ENCODE data around the gene TUBB. TPM values are rescaled to one million over a fixed set of nuclear protein-coding genes. Genes with fewer than 3 reads are reported as not detected.
A peak's percentile ranks its signal among the peaks of the same experiment; 100 is the strongest.

The TUBB gene
- total and polyA plus RNA-seq, 2 of the 8 experiments (the other 6 are each of a cell fraction or from before 2014, with no cell fraction given), result 1,880 to 3,022 TPM

DNA sequence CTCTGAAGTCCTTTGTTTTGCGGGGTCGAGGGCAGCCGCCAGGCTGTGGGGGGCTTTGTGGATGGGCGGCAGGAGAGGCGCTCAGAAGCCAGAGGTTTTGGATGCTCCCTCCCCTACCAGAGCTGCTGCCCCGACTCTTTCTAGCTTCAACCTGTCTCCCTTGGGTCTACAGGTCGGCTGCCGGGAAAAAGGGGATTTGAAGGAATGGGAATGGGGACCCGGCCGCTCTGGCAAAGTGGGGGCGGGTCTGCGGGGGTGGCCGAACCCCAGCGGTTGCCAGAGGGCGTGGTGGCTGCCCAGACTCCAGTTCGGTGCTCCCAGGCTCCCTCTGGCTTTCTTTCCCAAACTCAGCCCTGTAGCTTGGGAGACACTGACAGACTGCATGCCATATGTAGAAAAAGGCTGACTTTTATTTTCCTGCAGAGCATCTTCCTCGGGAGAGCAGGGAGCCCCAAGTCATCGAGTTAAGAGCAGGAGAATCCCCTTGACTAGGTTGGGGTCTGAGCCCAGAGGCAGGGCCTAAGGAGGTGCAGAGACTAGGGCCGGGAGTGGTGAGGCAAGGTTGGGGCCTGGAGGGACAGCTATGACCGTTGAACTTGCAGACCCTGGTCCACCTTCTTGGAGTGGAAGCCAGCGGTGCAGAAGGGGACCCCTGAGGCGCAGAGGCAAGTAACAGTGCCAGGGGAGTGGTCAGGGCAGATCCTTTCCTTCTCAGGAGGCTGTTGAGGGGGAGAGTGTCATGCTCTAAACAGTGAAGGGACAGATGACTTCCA lies 32.3 kb upstream of the TUBB start (continued):
- TF ChIP-seq, protein P1, sequence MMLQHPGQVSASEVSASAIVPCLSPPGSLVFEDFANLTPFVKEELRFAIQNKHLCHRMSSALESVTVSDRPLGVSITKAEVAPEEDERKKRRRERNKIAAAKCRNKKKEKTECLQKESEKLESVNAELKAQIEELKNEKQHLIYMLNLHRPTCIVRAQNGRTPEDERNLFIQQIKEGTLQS (IDR thresholded peaks at IDR 0.05; ENCODE audit: insufficient read depth, low read depth, low read length), result no peak
- TF ChIP-seq JUN (IDR thresholded peaks at IDR 0.05; ENCODE audit: low read depth, low read length) (no peak), CBX5 (IDR thresholded peaks at IDR 0.05; ENCODE audit: low read depth, low read length) (no peak), TAF1 (IDR thresholded peaks at IDR 0.05; ENCODE audit: low read depth, low read length) (no peak), RFX5 (IDR thresholded peaks at IDR 0.05; ENCODE audit: borderline replicate concordance, low read depth, low read length) (no peak), RXRA (IDR thresholded peaks at IDR 0.05; ENCODE audit: insufficient read depth, low read depth, low read length) (no peak), GTF2F1 (IDR thresholded peaks at IDR 0.05; ENCODE audit: borderline replicate concordance, low read depth, low read length) (no peak), POLR2AphosphoS5 (IDR thresholded peaks at IDR 0.05; ENCODE audit: low read depth, low read length) (no peak), JUND (IDR thresholded peaks at IDR 0.05; ENCODE audit: low read length) (no peak), EZH2 (IDR thresholded peaks at IDR 0.05; ENCODE audit: low read depth, low read length, severe bottlenecking) (no peak), EGR1 (IDR thresholded peaks at IDR 0.05; ENCODE audit: borderline replicate concordance, low read depth, low read length) (peak; percentile 60; the same call in 1 of the 2 replicates), SIX5 (IDR thresholded peaks at IDR 0.05; ENCODE audit: low read depth, low read length) (no peak), NRF1 (IDR thresholded peaks at IDR 0.05; ENCODE audit: low read depth, low read length) (no peak), TCF12 (IDR thresholded peaks at IDR 0.05; ENCODE audit: low read depth, low read length) (no peak), ASH2L (IDR thresholded peaks at IDR 0.05; ENCODE audit: low read length) (peak; percentile 7), CHD2 (IDR thresholded peaks at IDR 0.05; ENCODE audit: low read length) (no peak), CHD1 (IDR thresholded peaks at IDR 0.05; ENCODE audit: low read depth, low read length) (no peak), FOSL1 (IDR thresholded peaks at IDR 0.05; ENCODE audit: insufficient read depth, low read depth, low read length) (no peak)
- TF ChIP-seq, protein P2, sequence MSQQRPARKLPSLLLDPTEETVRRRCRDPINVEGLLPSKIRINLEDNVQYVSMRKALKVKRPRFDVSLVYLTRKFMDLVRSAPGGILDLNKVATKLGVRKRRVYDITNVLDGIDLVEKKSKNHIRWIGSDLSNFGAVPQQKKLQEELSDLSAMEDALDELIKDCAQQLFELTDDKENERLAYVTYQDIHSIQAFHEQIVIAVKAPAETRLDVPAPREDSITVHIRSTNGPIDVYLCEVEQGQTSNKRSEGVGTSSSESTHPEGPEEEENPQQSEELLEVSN (IDR thresholded peaks at IDR 0.05), result no peak
- TF ChIP-seq, protein P3, sequence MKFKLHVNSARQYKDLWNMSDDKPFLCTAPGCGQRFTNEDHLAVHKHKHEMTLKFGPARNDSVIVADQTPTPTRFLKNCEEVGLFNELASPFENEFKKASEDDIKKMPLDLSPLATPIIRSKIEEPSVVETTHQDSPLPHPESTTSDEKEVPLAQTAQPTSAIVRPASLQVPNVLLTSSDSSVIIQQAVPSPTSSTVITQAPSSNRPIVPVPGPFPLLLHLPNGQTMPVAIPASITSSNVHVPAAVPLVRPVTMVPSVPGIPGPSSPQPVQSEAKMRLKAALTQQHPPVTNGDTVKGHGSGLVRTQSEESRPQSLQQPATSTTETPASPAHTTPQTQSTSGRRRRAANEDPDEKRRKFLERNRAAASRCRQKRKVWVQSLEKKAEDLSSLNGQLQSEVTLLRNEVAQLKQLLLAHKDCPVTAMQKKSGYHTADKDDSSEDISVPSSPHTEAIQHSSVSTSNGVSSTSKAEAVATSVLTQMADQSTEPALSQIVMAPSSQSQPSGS (IDR thresholded peaks at IDR 0.05; ENCODE audit: low read length), result no peak
